MM.1S (cell line): ENCODE measurements around the gene IFT74.

Experiments used
- CTCF ChIP-seq: fragments of 300-600 bp; sonication (generic); IDR thresholded peaks from 2 replicates; pipeline ENCODE4 v1.5.1; 2016; ENCODE audit warnings: antibody characterized with exemption, low read length, mixed read lengths
- EZH2 ChIP-seq: fragments of 300-600 bp; sonication (generic); optimal IDR thresholded peaks from 2 replicates; pipeline ENCODE3; 2017; ENCODE audit warnings: low read depth, mild to moderate bottlenecking, antibody characterized with exemption, low read length, mixed read lengths

GRCh38 chr9:26937816-26938371 is 18.3 kb upstream of the IFT74 start:
- TF ChIP-seq CTCF (no peak), EZH2 (no peak)
